Measurements from ENCODE around the gene C6orf163. TPM values are rescaled to one million over a fixed set of nuclear protein-coding genes. Genes with fewer than 3 reads are reported as not detected.

C6orf163 gene
- total and polyA plus RNA-seq, 7 donors = 0.71 to 3.3 (median 2.9) TPM; not detected in 2

DNA sequence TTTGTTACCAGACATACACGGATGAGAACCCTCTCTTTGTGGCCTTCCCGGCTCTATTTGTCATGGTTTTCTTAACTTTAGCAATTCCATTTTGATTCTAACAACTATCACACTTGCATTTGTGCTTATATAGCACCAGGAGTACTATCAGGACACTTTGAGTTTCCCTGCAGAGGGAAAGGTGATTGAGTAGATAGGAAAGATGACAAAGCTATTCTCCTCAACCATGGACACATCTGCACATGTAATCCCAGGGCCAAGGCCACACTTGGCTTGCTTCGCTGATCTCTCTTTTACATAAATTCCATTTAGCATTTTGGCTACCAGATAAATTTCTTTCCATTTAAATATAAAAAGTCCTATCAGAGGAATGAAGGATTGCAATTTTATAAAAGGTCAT, 39.8 kb downstream of the C6orf163 start:
- intact Hi-C loops (cut with DNase I) = no loop called here
- H3K9me3 ChIP-seq = no peaks in the 10 kb centered on the region
- no peak overlapping the region for H3K4me3 ChIP-seq
- no peaks in the 10 kb centered on the region for H3K4me1 ChIP-seq
- no peak overlapping the region for H3K27ac ChIP-seq
- H3K27me3 ChIP-seq = no peaks in the 10 kb centered on the region
- 88 to 89% methylated on average over 3 of the region's 3 CpGs for WGBS, 2 donors
- DNase-seq = no peak
- TF ChIP-seq, protein P1, sequence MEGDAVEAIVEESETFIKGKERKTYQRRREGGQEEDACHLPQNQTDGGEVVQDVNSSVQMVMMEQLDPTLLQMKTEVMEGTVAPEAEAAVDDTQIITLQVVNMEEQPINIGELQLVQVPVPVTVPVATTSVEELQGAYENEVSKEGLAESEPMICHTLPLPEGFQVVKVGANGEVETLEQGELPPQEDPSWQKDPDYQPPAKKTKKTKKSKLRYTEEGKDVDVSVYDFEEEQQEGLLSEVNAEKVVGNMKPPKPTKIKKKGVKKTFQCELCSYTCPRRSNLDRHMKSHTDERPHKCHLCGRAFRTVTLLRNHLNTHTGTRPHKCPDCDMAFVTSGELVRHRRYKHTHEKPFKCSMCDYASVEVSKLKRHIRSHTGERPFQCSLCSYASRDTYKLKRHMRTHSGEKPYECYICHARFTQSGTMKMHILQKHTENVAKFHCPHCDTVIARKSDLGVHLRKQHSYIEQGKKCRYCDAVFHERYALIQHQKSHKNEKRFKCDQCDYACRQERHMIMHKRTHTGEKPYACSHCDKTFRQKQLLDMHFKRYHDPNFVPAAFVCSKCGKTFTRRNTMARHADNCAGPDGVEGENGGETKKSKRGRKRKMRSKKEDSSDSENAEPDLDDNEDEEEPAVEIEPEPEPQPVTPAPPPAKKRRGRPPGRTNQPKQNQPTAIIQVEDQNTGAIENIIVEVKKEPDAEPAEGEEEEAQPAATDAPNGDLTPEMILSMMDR (IDR thresholded peaks at IDR 0.05) = no peak
- TF ChIP-seq EP300 (IDR thresholded peaks at IDR 0.05) (no peak), POLR2A (IDR thresholded peaks at IDR 0.05) (no peak), POLR2AphosphoS5 (IDR thresholded peaks at IDR 0.05) (no peak)
- H3K36me3 ChIP-seq = no peaks in the 10 kb centered on the region

DNA sequence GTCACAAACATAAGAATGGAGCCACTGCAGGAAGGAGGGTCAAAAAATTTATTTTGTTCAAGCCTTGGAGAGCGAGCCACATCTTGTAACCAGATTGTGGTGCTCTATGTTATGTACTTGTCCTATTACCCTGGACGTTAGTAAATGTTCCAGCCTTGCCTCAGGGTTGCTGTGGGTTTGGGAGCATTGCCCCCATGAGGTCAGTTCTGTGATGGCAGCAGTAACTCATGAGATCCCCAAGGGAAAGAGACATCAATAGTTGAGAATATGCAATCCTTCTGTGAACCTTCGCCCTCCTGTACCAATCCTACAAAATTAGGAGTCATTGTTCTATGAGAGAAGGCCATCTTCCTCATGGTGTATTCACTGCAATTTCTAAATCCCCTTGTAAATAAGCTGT, 46.7 kb downstream of the C6orf163 start:
- no peak for DNase-seq
- intact Hi-C loops (cut with DNase I) = loop anchor here (5.0 to 10.0 kb wide), 3 partner anchors 81 to 1483 kb away; partner anchors contain the start of genes RARS2 and SLC35A1
- H3K9me3 ChIP-seq = no peaks in the 10 kb centered on the region
- no peaks in the 10 kb centered on the region for H3K4me1 ChIP-seq
- TF ChIP-seq POLR2AphosphoS5 (IDR thresholded peaks at IDR 0.05) (no peak), POLR2A (IDR thresholded peaks at IDR 0.05) (no peak), EP300 (IDR thresholded peaks at IDR 0.05) (no peak)
- TF ChIP-seq, protein P1 (IDR thresholded peaks at IDR 0.05) = no peak
- H3K4me3 ChIP-seq = no peak overlapping the region
- no peak overlapping the region for H3K27ac ChIP-seq
- no peaks in the 10 kb centered on the region for H3K27me3 ChIP-seq
- WGBS, 2 donors = 60 to 64% methylated on average over 3 of the region's 3 CpGs
- H3K36me3 ChIP-seq = no peaks in the 10 kb centered on the region

DNA sequence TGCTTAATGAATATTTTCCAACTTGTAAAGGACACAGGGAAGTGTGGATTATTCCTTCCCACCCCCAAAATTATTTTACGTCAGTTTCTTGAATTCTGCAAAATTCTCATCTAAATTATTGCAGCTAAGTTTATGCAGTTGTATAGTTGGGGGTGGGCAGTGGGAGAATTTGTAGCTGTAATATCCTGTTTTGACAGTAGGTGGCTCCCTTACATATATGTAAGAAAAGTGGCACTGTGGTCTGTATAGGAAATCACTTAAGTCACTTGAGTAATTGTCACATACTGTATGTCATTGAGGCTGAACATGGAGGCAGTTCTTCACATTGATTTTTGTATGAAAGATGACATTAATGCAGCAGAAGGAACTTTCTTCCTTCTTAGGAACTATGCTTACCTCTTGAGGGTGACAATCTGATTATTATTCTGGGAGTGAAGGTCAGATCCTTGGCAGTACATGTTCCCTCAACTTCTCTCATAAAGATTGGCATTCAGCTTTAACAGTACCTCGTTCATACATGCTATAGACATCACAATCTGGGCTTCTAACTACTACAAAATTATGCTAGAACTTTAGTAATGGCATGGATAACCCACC, 48.5 kb downstream of the C6orf163 start:
- TF ChIP-seq, protein P1 (IDR thresholded peaks at IDR 0.05) = peak; percentile 41 to 70 (median 62)
- no peak for TF ChIP-seq POLR2AphosphoS5 (IDR thresholded peaks at IDR 0.05)

DNA sequence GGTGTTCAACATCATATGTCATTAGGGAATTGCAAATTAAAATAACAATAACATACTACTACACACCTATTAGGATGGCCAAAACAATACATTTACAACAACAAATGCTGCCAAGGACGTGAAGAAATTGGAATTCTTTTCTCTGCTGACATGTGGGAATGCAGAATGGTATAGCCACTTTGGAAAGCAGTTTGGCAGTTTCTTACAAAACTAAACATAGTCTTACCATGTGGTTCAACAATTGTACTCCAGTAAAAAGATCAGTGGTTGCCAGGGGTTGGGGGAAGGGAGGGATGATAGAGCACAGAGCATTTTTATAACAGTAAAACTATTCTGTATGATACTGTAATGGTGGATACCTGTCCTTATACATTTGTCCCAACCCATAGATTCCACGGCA, 50.8 kb downstream of the C6orf163 start:
- WGBS, 2 donors = 85 to 86% methylated on average over 2 of the region's 2 CpGs
- no peak overlapping the region for H3K4me3 ChIP-seq
- intact Hi-C loops (cut with DNase I) = loop anchor here (10.0 kb wide), 2 partner anchors 189 to 1479 kb away; partner anchors contain the start of gene RARS2

More for the DNA sequence above, 48.5 kb downstream of the C6orf163 start:
- H3K36me3 ChIP-seq = no peaks in the 10 kb centered on the region
- no peak overlapping the region for H3K4me3 ChIP-seq
- no peak for DNase-seq
- no peaks in the 10 kb centered on the region for H3K27me3 ChIP-seq
- intact Hi-C loops (cut with DNase I) = loop anchor here (5.0 to 10.0 kb wide), 3 partner anchors 79 to 1482 kb away; partner anchors contain the start of genes RARS2 and SLC35A1
- H3K9me3 ChIP-seq = no peaks in the 10 kb centered on the region
- no peaks in the 10 kb centered on the region for H3K4me1 ChIP-seq
- H3K27ac ChIP-seq = no peak overlapping the region
- 0 to 16% methylated on average over 2 of the region's 2 CpGs for WGBS, 2 donors

More for the DNA sequence above, 50.8 kb downstream of the C6orf163 start:
- Histone ChIP-seq H3K27me3 (no peaks in the 10 kb centered on the region), H3K36me3 (no peaks in the 10 kb centered on the region), H3K4me1 (no peaks in the 10 kb centered on the region), H3K27ac (no peak overlapping the region), H3K9me3 (no peaks in the 10 kb centered on the region)
- TF ChIP-seq POLR2A (IDR thresholded peaks at IDR 0.05) (no peak), EP300 (IDR thresholded peaks at IDR 0.05) (no peak), POLR2AphosphoS5 (IDR thresholded peaks at IDR 0.05) (no peak)
- TF ChIP-seq, protein P1 (IDR thresholded peaks at IDR 0.05) = no peak
- no peak for DNase-seq
